22Rv1 (cell line): ENCODE data around the gene BRAF.
"Not testable (repeated sequence)": the region's sequence is repeated elsewhere in the genome, so short reads cannot be mapped to it uniquely, and the experiment has no call there.

ENCODE experiments used
- CTCF ChIP-seq: fragments of 450-650 bp; IDR thresholded peaks from 2 replicates; pipeline ENCODE4 v1.5.1; 2017; ENCODE audit warnings: mild to moderate bottlenecking
- ZFX ChIP-seq: fragments of 450-650 bp; IDR thresholded peaks from 2 replicates; pipeline ENCODE4 v1.6.1; 2017; ENCODE audit warnings: antibody characterized with exemption, borderline replicate concordance

GRCh38 chr7:140817383-140817782 lies 107.3 kb downstream of the BRAF start:
- not testable (repeated sequence) for TF ChIP-seq CTCF, ZFX
